ENCODE results near the gene ECI2. TPM values are rescaled to one million over a fixed set of nuclear protein-coding genes. Genes with fewer than 3 reads are reported as not detected.
A peak's percentile ranks its signal among the peaks of the same experiment; 100 is the strongest.
"Not testable (repeated sequence)": the region's sequence is repeated elsewhere in the genome, so short reads cannot be mapped to it uniquely, and the experiment has no call there.

ECI2 gene
- total RNA-seq, 3 donors from 2014 or later, result 60.6 to 66.9 (median 62.3) TPM

GRCh38 chr6:4113649-4114048 lies 21.7 kb downstream of the ECI2 start:
- TF ChIP-seq POLR2AphosphoS5 (IDR thresholded peaks at IDR 0.05) (no peak), POLR2A (IDR thresholded peaks at IDR 0.05) (no peak)
- TF ChIP-seq, protein P1, sequence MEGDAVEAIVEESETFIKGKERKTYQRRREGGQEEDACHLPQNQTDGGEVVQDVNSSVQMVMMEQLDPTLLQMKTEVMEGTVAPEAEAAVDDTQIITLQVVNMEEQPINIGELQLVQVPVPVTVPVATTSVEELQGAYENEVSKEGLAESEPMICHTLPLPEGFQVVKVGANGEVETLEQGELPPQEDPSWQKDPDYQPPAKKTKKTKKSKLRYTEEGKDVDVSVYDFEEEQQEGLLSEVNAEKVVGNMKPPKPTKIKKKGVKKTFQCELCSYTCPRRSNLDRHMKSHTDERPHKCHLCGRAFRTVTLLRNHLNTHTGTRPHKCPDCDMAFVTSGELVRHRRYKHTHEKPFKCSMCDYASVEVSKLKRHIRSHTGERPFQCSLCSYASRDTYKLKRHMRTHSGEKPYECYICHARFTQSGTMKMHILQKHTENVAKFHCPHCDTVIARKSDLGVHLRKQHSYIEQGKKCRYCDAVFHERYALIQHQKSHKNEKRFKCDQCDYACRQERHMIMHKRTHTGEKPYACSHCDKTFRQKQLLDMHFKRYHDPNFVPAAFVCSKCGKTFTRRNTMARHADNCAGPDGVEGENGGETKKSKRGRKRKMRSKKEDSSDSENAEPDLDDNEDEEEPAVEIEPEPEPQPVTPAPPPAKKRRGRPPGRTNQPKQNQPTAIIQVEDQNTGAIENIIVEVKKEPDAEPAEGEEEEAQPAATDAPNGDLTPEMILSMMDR (IDR thresholded peaks at IDR 0.05), result no peak
- Histone ChIP-seq H3K4me1 (no peaks in the 10 kb centered on the region), H3K9me3 (no peaks in the 10 kb centered on the region), H3K4me3 (no peak overlapping the region), H3K36me3 (peaks cover 4% of the 10 kb centered on the region), H3K27ac (no peak overlapping the region), H3K27me3 (no peaks in the 10 kb centered on the region)
- intact Hi-C loops (cut with DNase I; ENCODE audit: low total_unique reads), result loop anchor here (1.0 kb wide), 1 partner anchor 15 kb away; no protein-coding TSS in a partner anchor
- DNase-seq (ENCODE audit: low spot score in 2 of 2), result no peak

GRCh38 chr6:4112366-4112765 lies 23.0 kb downstream of the ECI2 start:
- no peak for DNase-seq (ENCODE audit: low spot score in 2 of 2)
- no peak for TF ChIP-seq POLR2AphosphoS5 (IDR thresholded peaks at IDR 0.05)
- no peak for TF ChIP-seq POLR2A (IDR thresholded peaks at IDR 0.05)
- TF ChIP-seq, protein P1 (IDR thresholded peaks at IDR 0.05), result no peak
- Histone ChIP-seq H3K27me3 (no peaks in the 10 kb centered on the region), H3K9me3 (no peaks in the 10 kb centered on the region), H3K4me1 (no peaks in the 10 kb centered on the region), H3K36me3 (peaks cover 4% of the 10 kb centered on the region), H3K27ac (no peak overlapping the region), H3K4me3 (no peak overlapping the region)
- intact Hi-C loops (cut with DNase I; ENCODE audit: low total_unique reads), result no loop called here

GRCh38 chr6:4109363-4109815 lies 26.0 kb downstream of the ECI2 start:
- intact Hi-C loops (cut with DNase I; ENCODE audit: low total_unique reads); H3K9me3 ChIP-seq; H3K4me3 ChIP-seq; H3K27me3 ChIP-seq; H3K36me3 ChIP-seq; DNase-seq (ENCODE audit: low spot score in 2 of 2); H3K4me1 ChIP-seq: not testable (repeated sequence)
- peak overlapping the region in 1 of 2 donors; percentile 23 for H3K27ac ChIP-seq

- Histone ChIP-seq H3K4me1 (no peaks in the 10 kb centered on the region), H3K27ac (no peak overlapping the region), H3K36me3 (no peaks in the 10 kb centered on the region), H3K27me3 (no peaks in the 10 kb centered on the region), H3K9me3 (no peaks in the 10 kb centered on the region), H3K4me3 (no peak overlapping the region)
- TF ChIP-seq, protein P1 (IDR thresholded peaks at IDR 0.05), result no peak
- TF ChIP-seq POLR2AphosphoS5 (IDR thresholded peaks at IDR 0.05) (no peak), POLR2A (IDR thresholded peaks at IDR 0.05) (no peak)
- intact Hi-C loops (cut with DNase I; ENCODE audit: low total_unique reads), result no loop called here
- no peak for DNase-seq (ENCODE audit: low spot score in 2 of 2)
Measured at GRCh38 chr6:4108561-4109093, 26.7 kb downstream of the ECI2 start.

- no peaks in the 10 kb centered on the region for H3K36me3 ChIP-seq
- H3K9me3 ChIP-seq, result no peaks in the 10 kb centered on the region
- no peaks in the 10 kb centered on the region for H3K27me3 ChIP-seq
- no peak for DNase-seq (ENCODE audit: low spot score in 2 of 2)
- intact Hi-C loops (cut with DNase I; ENCODE audit: low total_unique reads), result no loop called here
- no peaks in the 10 kb centered on the region for H3K4me1 ChIP-seq
- no peak for TF ChIP-seq POLR2AphosphoS5 (IDR thresholded peaks at IDR 0.05)
- TF ChIP-seq, protein P1 (IDR thresholded peaks at IDR 0.05), result no peak
- no peak for TF ChIP-seq POLR2A (IDR thresholded peaks at IDR 0.05)
- no peak overlapping the region for H3K27ac ChIP-seq
- H3K4me3 ChIP-seq, result no peak overlapping the region
Measured at GRCh38 chr6:4107873-4108272, 27.5 kb downstream of the ECI2 start.

All from breast epithelium (tissue), 4 donors.